Neural crest cell (in vitro differentiated cells): ENCODE data around the gene ALK. TPM values are rescaled to one million over a fixed set of nuclear protein-coding genes. Genes with fewer than 3 reads are reported as not detected.
"Not testable (repeated sequence)": the region's sequence is repeated elsewhere in the genome, so short reads cannot be mapped to it uniquely, and the experiment has no call there.

Experiments
- DNase-seq: peaks from one replicate; pipeline ENCODE4 v3.0.0; 2021; ENCODE audit warnings: low read depth, mixed read lengths, low spot score
- H3K27ac Mint-ChIP-seq: one replicate; pipeline ENCODE4 v1.8.0; 2021; ENCODE audit warnings: mild to moderate bottlenecking, mixed read lengths; ENCODE audit not compliant: unreplicated experiment
- H3K27me3 Mint-ChIP-seq: 2 replicates; pipeline ENCODE4 v1.8.0; 2021; ENCODE audit warnings: low read depth, mild to moderate bottlenecking, mixed read lengths
- H3K36me3 Mint-ChIP-seq: 2 replicates; pipeline ENCODE4 v1.8.0; 2021; ENCODE audit warnings: low read depth, mild to moderate bottlenecking, mixed read lengths
- H3K4me1 Mint-ChIP-seq: 2 replicates; pipeline ENCODE4 v1.8.0; 2021; ENCODE audit warnings: mixed read lengths
- H3K4me3 Mint-ChIP-seq: one replicate; pipeline ENCODE4 v1.8.0; 2021; ENCODE audit warnings: mild to moderate bottlenecking, mixed read lengths
- H3K9me3 Mint-ChIP-seq: 2 replicates; pipeline ENCODE4 v1.8.0; 2021; ENCODE audit warnings: mixed read lengths
- total RNA-seq: library from RNA; stranded (reverse); gene quantifications from 2 replicates; pipeline ENCODE4 v1.2.1, GENCODE V29; 2021
- TF ChIP-seq, protein P1 (sequence below): fragments of 200-600 bp; sonication (generic); conservative IDR thresholded peaks from 2 replicates; pipeline ENCODE4 v1.5.0; 2021; ENCODE audit warnings: antibody characterized with exemption, mild to moderate bottlenecking

The ALK gene
- total RNA-seq, 1 donor from 2014 or later = 2.0 TPM

DNA sequence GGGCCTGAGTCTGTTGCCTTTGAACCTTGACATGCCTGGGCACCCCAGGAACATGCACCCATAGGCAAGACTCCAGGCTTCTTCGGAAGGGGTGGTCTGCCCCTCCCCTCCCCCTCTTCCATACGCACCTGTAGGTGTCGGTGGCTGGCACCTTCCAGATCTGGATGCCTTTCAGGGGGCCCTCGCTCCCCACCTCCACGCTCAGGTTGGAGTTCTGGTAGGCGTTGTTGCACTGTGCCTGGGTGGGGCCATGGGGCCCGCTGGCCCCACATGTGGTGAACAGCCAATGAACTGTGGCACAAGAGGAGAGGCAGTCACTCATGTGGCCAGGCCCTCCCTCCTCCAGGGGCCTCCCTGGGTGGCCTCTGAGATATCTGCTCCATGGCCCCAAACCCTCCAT, 670.4 kb downstream of the ALK start:
- TF ChIP-seq, protein P1, sequence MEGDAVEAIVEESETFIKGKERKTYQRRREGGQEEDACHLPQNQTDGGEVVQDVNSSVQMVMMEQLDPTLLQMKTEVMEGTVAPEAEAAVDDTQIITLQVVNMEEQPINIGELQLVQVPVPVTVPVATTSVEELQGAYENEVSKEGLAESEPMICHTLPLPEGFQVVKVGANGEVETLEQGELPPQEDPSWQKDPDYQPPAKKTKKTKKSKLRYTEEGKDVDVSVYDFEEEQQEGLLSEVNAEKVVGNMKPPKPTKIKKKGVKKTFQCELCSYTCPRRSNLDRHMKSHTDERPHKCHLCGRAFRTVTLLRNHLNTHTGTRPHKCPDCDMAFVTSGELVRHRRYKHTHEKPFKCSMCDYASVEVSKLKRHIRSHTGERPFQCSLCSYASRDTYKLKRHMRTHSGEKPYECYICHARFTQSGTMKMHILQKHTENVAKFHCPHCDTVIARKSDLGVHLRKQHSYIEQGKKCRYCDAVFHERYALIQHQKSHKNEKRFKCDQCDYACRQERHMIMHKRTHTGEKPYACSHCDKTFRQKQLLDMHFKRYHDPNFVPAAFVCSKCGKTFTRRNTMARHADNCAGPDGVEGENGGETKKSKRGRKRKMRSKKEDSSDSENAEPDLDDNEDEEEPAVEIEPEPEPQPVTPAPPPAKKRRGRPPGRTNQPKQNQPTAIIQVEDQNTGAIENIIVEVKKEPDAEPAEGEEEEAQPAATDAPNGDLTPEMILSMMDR = no peak
- Mint-ChIP-seq H3K4me3 (no peak overlapping the region), H3K36me3 (no peaks in the 10 kb centered on the region), H3K4me1 (no peaks in the 10 kb centered on the region), H3K27ac (no peak overlapping the region), H3K27me3 (no peaks in the 10 kb centered on the region), H3K9me3 (no peaks in the 10 kb centered on the region)
- no peak for DNase-seq

DNA sequence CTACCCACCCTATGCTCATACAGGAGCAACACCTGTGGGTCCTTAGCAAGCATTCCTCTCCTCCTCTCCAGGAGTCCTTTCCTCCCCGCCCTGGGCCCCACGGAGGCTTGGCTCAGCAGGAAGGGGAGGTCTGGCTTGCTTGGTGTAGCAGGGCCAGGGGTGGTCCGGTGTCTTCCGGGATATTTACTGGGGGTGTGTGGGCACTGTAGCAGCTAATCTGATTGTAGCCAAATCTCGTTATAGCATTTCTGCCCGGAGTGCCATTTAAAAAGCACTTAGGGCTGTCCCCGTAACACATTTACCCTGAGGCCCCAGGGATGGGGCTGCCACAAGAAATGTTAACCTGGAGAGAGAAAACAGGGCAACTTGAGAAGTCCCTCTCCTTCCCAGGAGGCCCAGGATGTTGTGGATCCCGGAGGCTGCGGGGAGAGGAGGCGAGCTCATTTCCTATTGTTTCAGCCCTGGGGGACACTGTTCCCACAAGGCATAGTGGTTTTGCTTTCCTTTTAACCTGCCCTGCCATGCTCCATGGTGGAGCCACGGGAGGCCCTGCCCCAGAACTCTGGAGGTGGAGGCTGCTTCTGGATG, 671.6 kb downstream of the ALK start:
- Mint-ChIP-seq H3K27ac (no peak overlapping the region), H3K36me3 (no peaks in the 10 kb centered on the region), H3K4me3 (no peak overlapping the region), H3K27me3 (no peaks in the 10 kb centered on the region), H3K4me1 (no peaks in the 10 kb centered on the region), H3K9me3 (no peaks in the 10 kb centered on the region)
- DNase-seq = no peak
- TF ChIP-seq, protein P1 = no peak

DNA sequence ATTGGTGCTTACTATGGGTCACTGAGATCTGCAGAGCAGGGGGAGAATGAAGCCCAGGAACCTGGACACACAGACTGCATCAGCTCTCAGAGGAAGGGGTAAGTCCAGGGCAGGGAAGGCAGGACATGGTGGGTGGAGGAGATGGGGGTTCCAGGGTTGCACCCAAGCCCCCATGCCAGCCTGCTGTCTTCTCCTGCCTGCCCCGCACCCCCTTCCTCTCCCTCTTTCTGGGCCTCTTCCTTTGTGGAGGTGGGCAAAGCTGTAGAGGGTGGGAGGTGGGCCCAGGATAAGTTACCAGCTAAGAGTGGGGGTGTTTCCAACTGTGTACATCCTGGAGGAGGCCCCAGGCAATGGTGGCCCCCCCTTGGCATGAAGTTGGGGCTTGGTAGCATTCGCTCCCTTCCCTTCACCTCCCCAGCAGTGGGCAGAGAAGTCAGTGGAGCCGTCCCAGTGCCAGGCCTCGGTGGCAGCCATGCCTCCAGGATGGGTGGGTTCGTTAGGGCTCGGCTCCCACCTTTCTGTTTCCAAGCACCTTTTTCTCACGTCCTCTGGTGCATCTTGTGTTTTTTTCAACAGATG, 674.0 kb downstream of the ALK start:
- Mint-ChIP-seq H3K4me1 (no peaks in the 10 kb centered on the region), H3K36me3 (no peaks in the 10 kb centered on the region), H3K27me3 (no peaks in the 10 kb centered on the region), H3K27ac (no peak overlapping the region), H3K9me3 (no peaks in the 10 kb centered on the region), H3K4me3 (no peak overlapping the region)
- DNase-seq = no peak
- TF ChIP-seq, protein P1 = no peak

DNA sequence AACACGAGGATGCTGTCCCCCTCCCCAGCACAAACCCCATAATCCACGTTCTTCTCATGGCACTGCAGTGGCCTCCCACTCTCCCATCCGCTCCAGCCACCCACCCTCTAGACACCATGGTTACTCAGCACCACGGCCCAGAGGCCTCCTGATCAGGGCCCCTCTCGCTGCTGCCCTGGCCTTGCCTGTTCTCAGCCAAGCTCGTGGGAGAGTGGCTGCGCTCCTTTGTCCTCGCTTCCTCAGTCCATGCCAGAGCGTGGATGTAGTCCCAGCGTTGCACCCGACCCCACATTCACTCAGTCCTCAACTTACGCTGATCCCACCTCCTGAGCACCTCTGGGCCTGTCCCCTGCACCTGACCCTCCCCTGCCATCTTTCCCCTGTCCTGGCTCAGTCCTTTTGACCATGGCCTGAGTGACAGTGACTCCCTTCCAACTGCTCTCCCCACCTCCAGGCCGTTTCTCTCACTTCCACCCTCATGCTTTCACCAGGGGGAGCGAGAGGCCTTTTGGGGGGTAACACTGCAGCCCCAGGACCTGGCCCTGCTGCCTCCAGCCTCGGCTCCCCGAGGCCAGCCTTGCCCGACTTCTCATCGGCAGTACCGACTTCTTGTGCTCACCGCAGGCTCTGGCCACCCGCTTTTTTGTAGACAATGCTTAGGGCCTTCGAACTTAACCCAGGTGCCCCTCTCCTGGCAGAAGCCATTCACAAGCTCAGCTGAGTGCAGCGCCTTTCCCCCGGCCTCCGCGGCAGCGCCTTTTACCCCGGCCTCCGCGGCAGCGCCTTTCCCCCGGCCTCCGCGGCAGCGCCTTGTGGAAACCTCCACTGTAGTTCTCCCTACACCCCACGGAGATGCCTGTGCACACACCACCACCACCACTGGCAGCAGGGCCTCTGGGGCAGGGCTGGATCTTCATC, 674.7 kb downstream of the ALK start:
- DNase-seq = no peak
- no peaks in the 10 kb centered on the region for H3K36me3 Mint-ChIP-seq
- H3K9me3 Mint-ChIP-seq = no peaks in the 10 kb centered on the region
- TF ChIP-seq, protein P1 = no peak
- H3K4me1 Mint-ChIP-seq = no peaks in the 10 kb centered on the region
- H3K27me3 Mint-ChIP-seq = no peaks in the 10 kb centered on the region
- H3K27ac Mint-ChIP-seq = no peak overlapping the region
- no peak overlapping the region for H3K4me3 Mint-ChIP-seq

DNA sequence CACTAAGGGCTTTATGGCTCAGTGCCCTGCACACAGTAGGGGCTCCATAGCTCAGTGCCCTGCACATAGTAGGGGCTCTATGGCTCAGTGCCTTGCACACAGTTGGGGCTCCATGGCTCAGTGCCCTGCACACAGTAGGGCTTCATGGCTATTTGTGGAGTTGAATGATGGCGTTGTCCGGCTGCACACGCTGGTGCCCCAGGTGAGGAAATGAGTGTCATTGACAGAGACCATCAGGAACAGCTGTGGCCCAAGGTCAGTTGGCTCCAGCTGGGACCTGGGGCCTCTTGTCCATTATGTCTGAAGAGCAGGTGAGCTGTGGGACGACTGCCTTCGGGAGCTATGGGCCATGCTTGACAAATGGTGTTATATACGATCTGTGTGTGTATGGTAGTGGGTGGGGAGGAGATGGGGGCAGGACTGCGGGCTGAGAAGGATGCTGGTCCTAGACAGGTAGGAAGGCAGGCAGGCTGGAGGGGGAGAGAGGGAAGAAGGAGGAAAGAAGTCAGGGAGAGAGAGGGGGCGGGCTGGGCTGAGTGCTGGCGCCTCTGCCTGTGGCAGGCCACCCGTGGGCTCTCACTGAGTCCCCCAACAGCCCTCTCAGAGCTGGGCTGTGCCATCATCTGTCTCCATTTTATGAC, 675.5 kb downstream of the ALK start:
- Mint-ChIP-seq H3K27me3 (peaks cover 7% of the 10 kb centered on the region), H3K27ac (no peak overlapping the region), H3K4me3 (no peak overlapping the region)

DNA sequence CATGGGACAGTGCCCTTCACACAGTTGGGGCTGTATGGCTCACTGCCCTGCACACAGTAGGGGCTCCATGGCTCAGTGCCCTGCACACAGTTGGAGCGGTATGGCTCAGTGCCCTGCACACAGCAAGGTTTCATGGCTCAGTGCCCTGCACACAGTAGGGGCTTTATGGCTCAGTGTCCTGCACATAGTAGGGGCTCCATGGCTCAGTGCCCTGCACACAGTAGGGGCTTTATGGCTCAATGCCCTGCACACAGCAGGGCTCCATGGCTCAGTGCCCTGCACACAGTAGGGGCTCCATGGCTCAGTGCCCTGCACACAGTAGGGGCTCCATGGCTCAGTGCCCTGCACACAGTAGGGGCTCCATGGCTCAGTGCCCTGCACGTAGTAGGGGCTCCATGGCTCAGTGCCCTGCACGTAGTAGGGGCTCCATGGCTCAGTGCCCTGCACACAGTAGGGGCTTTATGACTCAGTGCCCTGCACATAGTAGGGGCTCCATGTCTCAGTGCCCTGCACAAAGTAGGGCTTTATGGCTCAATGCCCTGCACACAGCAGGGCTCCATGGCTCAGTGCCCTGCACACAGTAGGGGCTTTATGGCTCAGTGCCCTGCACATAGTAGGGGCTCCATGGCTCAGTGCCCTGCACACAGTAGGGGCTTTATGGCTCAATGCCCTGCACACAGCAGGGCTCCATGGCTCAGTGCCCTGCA, 676.2 kb downstream of the ALK start:
- H3K27ac Mint-ChIP-seq, H3K9me3 Mint-ChIP-seq, H3K4me1 Mint-ChIP-seq, H3K36me3 Mint-ChIP-seq, DNase-seq, H3K4me3 Mint-ChIP-seq: not testable (repeated sequence)
- peaks cover 11% of the 10 kb centered on the region for H3K27me3 Mint-ChIP-seq

More for the DNA sequence above, 675.5 kb downstream of the ALK start:
- TF ChIP-seq, protein P1 = no peak
- Mint-ChIP-seq H3K4me1 (no peaks in the 10 kb centered on the region), H3K36me3 (no peaks in the 10 kb centered on the region), H3K9me3 (no peaks in the 10 kb centered on the region)
- DNase-seq = no peak
